Vagina (tissue), 2 donors: ENCODE results near the gene LYL1. TPM values are rescaled to one million over a fixed set of nuclear protein-coding genes. Genes with fewer than 3 reads are reported as not detected.

Experiments used
- DNase-seq, 2 donors: peaks; one replicate each; pipeline ENCODE4 v3.0.0-alpha.2; 2017; ENCODE audit errors: extremely low spot score in 2 of 2
- H3K27ac ChIP-seq: fragments of 200-600 bp; sonication (generic); one replicate; pipeline ENCODE4 v1.5.1; 2019
- H3K27me3 ChIP-seq: fragments of 200-600 bp; sonication (generic); one replicate; pipeline ENCODE4 v1.5.1; 2019
- H3K36me3 ChIP-seq, 2 donors: fragments of 200-600 bp; sonication (generic); one replicate each; pipeline ENCODE4 v1.5.1; 2017 to 2019
- H3K4me1 ChIP-seq: fragments of 200-600 bp; sonication (generic); one replicate; pipeline ENCODE4 v1.5.1; 2019
- H3K4me3 ChIP-seq, 2 donors: fragments of 200-600 bp; sonication (generic); 1 replicate in 1 of 2; 2 replicates in 1 of 2; pipeline ENCODE4 v1.5.1; 2016 to 2019
- H3K9me3 ChIP-seq: fragments of 200-600 bp; sonication (generic); one replicate; pipeline ENCODE4 v1.5.1; 2019
- CTCF ChIP-seq, 3 experiments: fragments of 450-650 bp in 2 of 3; fragments of 200-600 bp in 1 of 3; sonication (generic) in 1 of 3; IDR thresholded peaks; one replicate each; pipeline ENCODE4 v1.5.1; 2017 to 2019; ENCODE audit warnings: antibody characterized with exemption in 3 of 3, mild to moderate bottlenecking in 2 of 3, moderate library complexity in 2 of 3
- POLR2A ChIP-seq, 2 donors: fragments of 450-650 bp; IDR thresholded peaks; one replicate each; pipeline ENCODE4 v1.6.1; 2017; ENCODE audit warnings: antibody characterized with exemption in 2 of 2, mild to moderate bottlenecking in 2 of 2, moderate library complexity in 2 of 2
- POLR2AphosphoS5 ChIP-seq, 2 donors: sonication (generic); formaldehyde crosslinking; IDR thresholded peaks; one replicate each; pipeline ENCODE4 v1.9.0; 2017; ENCODE audit warnings: antibody characterized with exemption in 2 of 2, mild to moderate bottlenecking in 2 of 2, low read depth in 1 of 2; ENCODE audit not compliant: insufficient read depth in 1 of 2
- intact Hi-C: fragments of 100-400 bp; cut with DNase I; formaldehyde crosslinking; loops from one replicate; pipeline ENCODE4 v1.15.1; 2023
- total RNA-seq: library from RNA; depleted of rRNA; stranded (reverse); fragments of >200 nt; gene quantifications from one replicate; pipeline ENCODE4 v1.2.3, GENCODE V29; 2016

LYL1 gene
- total RNA-seq, 1 donor from 2014 or later, result 11.5 TPM

DNA sequence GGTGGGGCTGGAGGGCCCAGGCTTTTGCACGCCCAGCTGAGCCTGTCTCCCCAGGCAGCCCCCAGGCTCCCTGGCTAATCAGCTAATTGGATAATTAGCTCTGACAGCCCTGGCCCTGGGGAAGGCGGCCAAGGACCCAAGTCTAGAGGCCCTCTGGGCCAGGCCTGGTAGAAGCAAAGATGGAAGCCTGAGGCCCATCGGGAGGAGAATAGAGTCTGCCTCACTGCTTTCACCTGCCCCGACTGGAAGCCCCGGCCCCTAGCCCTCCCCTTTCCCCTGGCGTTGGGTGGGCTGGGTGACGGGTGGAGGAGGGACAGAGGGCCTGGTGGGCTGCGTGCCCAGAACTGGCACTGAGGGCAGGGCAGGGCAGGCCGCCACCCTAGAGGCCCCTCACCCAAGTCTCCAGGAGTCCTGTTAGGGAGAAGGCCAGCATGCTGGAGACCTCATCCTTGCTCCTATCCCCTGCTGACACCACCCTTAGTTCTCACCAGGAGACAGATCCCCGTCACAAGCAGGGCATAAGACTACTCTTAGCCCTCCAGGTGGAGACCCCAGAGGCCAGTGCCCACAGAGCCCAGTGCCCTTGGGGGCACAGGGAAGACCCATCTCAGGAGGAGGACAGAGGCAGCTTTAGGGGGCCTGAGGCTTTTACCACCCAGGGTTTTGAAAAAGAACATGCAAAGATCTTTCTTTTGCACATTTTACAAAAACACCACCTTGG is 12.0 kb downstream of the LYL1 start:
- Histone ChIP-seq H3K36me3 (peaks cover 0 to 9% of the 10 kb centered on the region in 2 donors), H3K9me3 (no peaks in the 10 kb centered on the region), H3K27ac (peak overlapping the region; percentile 85), H3K4me3 (no peak overlapping the region), H3K27me3 (no peaks in the 10 kb centered on the region), H3K4me1 (peaks cover 71% of the 10 kb centered on the region)
- TF ChIP-seq POLR2AphosphoS5 (IDR thresholded peaks at IDR 0.05; ENCODE audit: insufficient read depth in 1 of 2, low read depth in 1 of 2), result no peak
- no peak for TF ChIP-seq CTCF (IDR thresholded peaks at IDR 0.05)
- TF ChIP-seq POLR2A (IDR thresholded peaks at IDR 0.05), result no peak
- intact Hi-C loops, result loop anchor here (5.0 kb wide), 1 partner anchor 108 kb away; no protein-coding TSS in a partner anchor
- no peak for DNase-seq

DNA sequence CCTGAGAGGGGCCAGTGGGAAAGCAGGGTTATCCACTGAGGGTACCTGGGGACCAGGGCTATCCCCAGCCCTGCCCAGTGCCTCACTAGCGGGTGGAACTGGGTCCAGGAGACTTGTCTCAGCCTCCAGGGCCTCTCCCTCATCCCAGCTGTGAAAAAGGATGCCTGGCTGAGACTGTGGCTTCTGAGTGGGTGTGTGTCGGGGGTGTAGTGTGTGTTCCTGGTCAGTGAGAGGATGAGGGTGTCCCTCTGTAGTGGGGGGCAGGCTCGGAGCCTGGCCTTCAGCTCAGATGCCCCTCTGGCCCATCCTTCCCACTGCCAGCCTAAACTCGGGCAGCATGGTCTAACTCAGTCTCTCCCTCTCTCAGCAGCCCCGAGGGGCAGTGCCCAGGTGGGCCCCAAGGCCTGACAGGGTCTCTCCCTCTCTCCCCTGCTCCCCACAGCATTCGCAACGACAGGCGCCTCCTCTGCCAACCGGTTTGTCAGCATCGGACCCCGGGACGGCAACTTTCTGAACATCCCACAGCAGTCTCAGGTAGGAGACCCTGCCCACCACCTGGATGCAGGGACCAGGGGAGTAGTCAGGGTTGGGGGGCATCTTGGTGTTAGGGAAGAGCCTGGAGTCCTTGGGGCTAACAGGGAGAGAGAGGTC is 12.7 kb downstream of the LYL1 start:
- DNase-seq, result no peak
- no peak for TF ChIP-seq POLR2AphosphoS5 (IDR thresholded peaks at IDR 0.05; ENCODE audit: insufficient read depth in 1 of 2, low read depth in 1 of 2)
- TF ChIP-seq CTCF (IDR thresholded peaks at IDR 0.05), result no peak
- no peak for TF ChIP-seq POLR2A (IDR thresholded peaks at IDR 0.05)
- Histone ChIP-seq H3K9me3 (no peaks in the 10 kb centered on the region), H3K4me1 (peaks cover 71% of the 10 kb centered on the region), H3K4me3 (no peak overlapping the region), H3K36me3 (peaks cover 0 to 9% of the 10 kb centered on the region in 2 donors), H3K27ac (peak overlapping the region; percentile 85), H3K27me3 (no peaks in the 10 kb centered on the region)
- intact Hi-C loops, result loop anchor here (5.0 kb wide), 1 partner anchor 108 kb away; no protein-coding TSS in a partner anchor

GRCh38 chr19:13089139-13089856 is 13.4 kb downstream of the LYL1 start:
- H3K4me1 ChIP-seq, result peaks cover 66% of the 10 kb centered on the region
- no peaks in the 10 kb centered on the region for H3K27me3 ChIP-seq
- no peak for TF ChIP-seq POLR2AphosphoS5 (IDR thresholded peaks at IDR 0.05; ENCODE audit: insufficient read depth in 1 of 2, low read depth in 1 of 2)
- TF ChIP-seq CTCF (IDR thresholded peaks at IDR 0.05), result no peak
- TF ChIP-seq POLR2A (IDR thresholded peaks at IDR 0.05), result no peak
- no peak overlapping the region for H3K4me3 ChIP-seq
- no peaks in the 10 kb centered on the region for H3K9me3 ChIP-seq
- H3K36me3 ChIP-seq, result peaks cover 0 to 9% of the 10 kb centered on the region in 2 donors
- no peak for DNase-seq
- peak overlapping the region; percentile 85 for H3K27ac ChIP-seq
- intact Hi-C loops, result no loop called here

- Histone ChIP-seq H3K27ac (peak overlapping the region; percentile 85), H3K9me3 (no peaks in the 10 kb centered on the region), H3K4me3 (no peak overlapping the region), H3K27me3 (no peaks in the 10 kb centered on the region), H3K4me1 (peaks cover 53% of the 10 kb centered on the region), H3K36me3 (peaks cover 0 to 19% of the 10 kb centered on the region in 2 donors)
- DNase-seq, result no peak
- intact Hi-C loops, result no loop called here
- TF ChIP-seq CTCF (IDR thresholded peaks at IDR 0.05) (no peak), POLR2A (IDR thresholded peaks at IDR 0.05) (no peak), POLR2AphosphoS5 (IDR thresholded peaks at IDR 0.05; ENCODE audit: insufficient read depth in 1 of 2, low read depth in 1 of 2) (no peak)
These were observed 14.7 kb downstream of the LYL1 start for GRCh38 chr19:13087795-13088537.
